HepG2 (cell line): ENCODE data around the gene ERF. TPM values are rescaled to one million over a fixed set of nuclear protein-coding genes. Genes with fewer than 3 reads are reported as not detected.

Experiments
- CHCHD3 ChIP-seq: sonication (generic); formaldehyde crosslinking; IDR thresholded peaks from 2 replicates; pipeline ENCODE4 v1.8.0; 2022; ENCODE audit warnings: mild to moderate bottlenecking, missing genetic modification reagents, moderate library complexity
- FIP1L1 ChIP-seq: fragments of 200-400 bp; formaldehyde crosslinking; IDR thresholded peaks from 2 replicates; pipeline ENCODE4 v1.6.1; 2018; ENCODE audit warnings: low read depth, mild to moderate bottlenecking, low read length, moderate library complexity, borderline replicate concordance; ENCODE audit not compliant: insufficient read depth
- MAFK ChIP-seq, 2 experiments: IDR thresholded peaks in 1 of 2; conservative IDR thresholded peaks in 1 of 2; 2 replicates each; pipeline ENCODE4 v1.6.1; 2011; ENCODE audit warnings: improper control_type of control experiment in 2 of 2, low read length in 2 of 2
- PLSCR1 ChIP-seq: sonication (generic); formaldehyde crosslinking; IDR thresholded peaks from 2 replicates; pipeline ENCODE4 v1.5.0; 2020; ENCODE audit warnings: missing genetic modification reagents, mild to moderate bottlenecking, borderline replicate concordance
- RCOR2 ChIP-seq: IDR thresholded peaks from 2 replicates; pipeline ENCODE4 v1.6.1; 2016; ENCODE audit warnings: missing biosample characterization, missing genetic modification reagents
- RFXANK ChIP-seq: IDR thresholded peaks from 2 replicates; pipeline ENCODE4 v1.6.1; 2016
- SNAPC5 ChIP-seq: sonication (generic); formaldehyde crosslinking; IDR thresholded peaks from 2 replicates; pipeline ENCODE4 v1.8.1; 2023; ENCODE audit warnings: mild to moderate bottlenecking, missing genetic modification reagents, borderline replicate concordance
- TRIM22 ChIP-seq: fragments of 450-650 bp; IDR thresholded peaks from 2 replicates; pipeline ENCODE4 v1.6.1; 2017
- ZMAT3 ChIP-seq: sonication (generic); formaldehyde crosslinking; conservative IDR thresholded peaks from 2 replicates; pipeline ENCODE4 v1.7.0; 2021; ENCODE audit warnings: missing genetic modification reagents
- ZNF256 ChIP-seq: sonication (generic); formaldehyde crosslinking; conservative IDR thresholded peaks from 2 replicates; pipeline ENCODE4 v1.4.0; 2020; ENCODE audit warnings: missing genetic modification reagents
- ZNF713 ChIP-seq: sonication (generic); formaldehyde crosslinking; IDR thresholded peaks from 2 replicates; pipeline ENCODE4 v1.4.0; 2020; ENCODE audit warnings: mild to moderate bottlenecking, missing genetic modification reagents
- ZNF75D ChIP-seq: sonication (generic); formaldehyde crosslinking; IDR thresholded peaks from 2 replicates; pipeline ENCODE4 v1.8.1; 2023; ENCODE audit warnings: missing genetic modification reagents, mild to moderate bottlenecking, borderline replicate concordance
- ZNF781 ChIP-seq: sonication (generic); formaldehyde crosslinking; IDR thresholded peaks from 2 replicates; pipeline ENCODE4 v1.5.1; 2020; ENCODE audit warnings: borderline replicate concordance, mild to moderate bottlenecking, missing genetic modification reagents; ENCODE audit errors: not compliant biosample characterization
- polyA plus RNA-seq, 8 experiments: library from polyadenylated mRNA; depleted of rRNA in 3 of 8; stranded (reverse) in 7 of 8; unstranded in 1 of 8; fragments of >200 nt; fragmentation: Illumina TruSeq in 4 of 8; extraction: Trizol in 4 of 8; gene quantifications; 2 replicates each; pipeline versions ENCODE4 v1.2.1 to v1.2.3, GENCODE V29; 2011 to 2016; ENCODE audit warnings: low read depth in 4 of 8, missing spikeins in 1 of 8, mixed read lengths in 1 of 8; ENCODE audit not compliant: insufficient read depth in 1 of 8
- total RNA-seq, 5 experiments: library from RNA; depleted of rRNA; stranded (reverse); fragments of >200 nt; fragmentation: Illumina TruSeq; extraction: Trizol; gene quantifications; 2 replicates each; pipeline ENCODE4 v1.2.3, GENCODE V29; 2016; ENCODE audit warnings: low read depth in 1 of 5

ERF gene
- total and polyA plus RNA-seq, 2 of the 13 experiments (the other 11 are each of a cell fraction or from before 2014, with no cell fraction given), result 67.1 to 69.9 TPM

- TF ChIP-seq SNAPC5 (CRISPR knock-in tag), result no peak
- no peak for TF ChIP-seq ZNF75D
- TF ChIP-seq RFXANK, result no peak
- no peak for TF ChIP-seq PLSCR1 (CRISPR knock-in tag)
- no peak for TF ChIP-seq FIP1L1
- TF ChIP-seq ZNF713 (CRISPR knock-in tag), result no peak
- TF ChIP-seq ZNF781 (CRISPR knock-in tag), result peak; percentile 62
- no peak for TF ChIP-seq MAFK (conservative IDR thresholded peaks at IDR 0.05 in 1 of 2, IDR thresholded peaks at IDR 0.05 in 1 of 2; ENCODE audit: low read length in 2 of 2)
- no peak for TF ChIP-seq RCOR2 (CRISPR knock-in tag)
- TF ChIP-seq ZNF256 (CRISPR knock-in tag), result no peak
- TF ChIP-seq CHCHD3 (CRISPR knock-in tag), result no peak
- TF ChIP-seq TRIM22, result no peak
- no peak for TF ChIP-seq ZMAT3 (CRISPR knock-in tag)
- TF ChIP-seq, all 625 proteins: peak for 192
Measured at GRCh38 chr19:42279902-42280814, 25.2 kb upstream of the ERF start (continued).
